Stimulated activated CD8-positive, alpha-beta memory T cell treated with anti-CD3 and anti-CD28 coated beads, Interleukin-4, amount 100 ng/mL, for 48 hours (primary cell): ENCODE measurements around the gene KRT79.
"Not testable (repeated sequence)": the region's sequence is repeated elsewhere in the genome, so short reads cannot be mapped to it uniquely, and the experiment has no call there.

Experiments
- DNase-seq: peaks from one replicate; pipeline ENCODE4 v3.0.0-alpha.2; 2020

KRT79 gene

GRCh38 chr12:52833922-52834726 is at the start of gene KRT79:
KRT79 (minus strand) TSS chr12:52834311; CDS start chr12:52834260, 51 bp downstream.
- DNase-seq: no peak

GRCh38 chr12:52880499-52880898 is 46.4 kb upstream of the KRT79 start:
- not testable (repeated sequence) for DNase-seq

- DNase-seq: peak; percentile 83
Observed at GRCh38 chr12:52879394-52880351, 45.6 kb upstream of the KRT79 start.

GRCh38 chr12:52878507-52879393 is 44.6 kb upstream of the KRT79 start:
- DNase-seq: no peak

- DNase-seq: no peak
Observed at GRCh38 chr12:52877242-52877641, 43.1 kb upstream of the KRT79 start.

- DNase-seq: no peak
Observed at GRCh38 chr12:52876372-52876771, 42.3 kb upstream of the KRT79 start.

- no peak for DNase-seq
Observed at GRCh38 chr12:52874573-52875435, 40.7 kb upstream of the KRT79 start.

- peak; percentile 70 for DNase-seq
Observed at GRCh38 chr12:52873832-52874572, 39.9 kb upstream of the KRT79 start.

GRCh38 chr12:52873513-52873831 is 39.4 kb upstream of the KRT79 start:
- DNase-seq: no peak

- DNase-seq: no peak
Observed at GRCh38 chr12:52872644-52873389, 38.7 kb upstream of the KRT79 start.

GRCh38 chr12:52871291-52872039 is 37.4 kb upstream of the KRT79 start:
- no peak for DNase-seq

- peak; percentile 94 for DNase-seq
Observed at GRCh38 chr12:52870361-52871290, 36.5 kb upstream of the KRT79 start.

- DNase-seq: peak; percentile 47
Observed at GRCh38 chr12:52867642-52868041, 33.5 kb upstream of the KRT79 start.

- no peak for DNase-seq
Observed at GRCh38 chr12:52867152-52867551, 33.0 kb upstream of the KRT79 start.

- DNase-seq: peak; percentile 64
Observed at GRCh38 chr12:52865090-52865944, 31.2 kb upstream of the KRT79 start.

GRCh38 chr12:52862023-52862422 is 27.9 kb upstream of the KRT79 start:
- DNase-seq: no peak

GRCh38 chr12:52861511-52861910 is 27.4 kb upstream of the KRT79 start:
- DNase-seq: no peak
